HG03520 (cell line): ENCODE data around the gene PPP2R5E.
A peak's percentile ranks its signal among the peaks of the same experiment; 100 is the strongest.
"Not testable (repeated sequence)": the region's sequence is repeated elsewhere in the genome, so short reads cannot be mapped to it uniquely, and the experiment has no call there.

Source experiments
- ATAC-seq: cut with Tn5 transposase; IDR thresholded peaks from one replicate; pipeline ENCODE4 v1.9.1; 2021; ENCODE audit warnings: mild to moderate bottlenecking, moderate library complexity; ENCODE audit not compliant: unreplicated experiment

PPP2R5E gene

DNA sequence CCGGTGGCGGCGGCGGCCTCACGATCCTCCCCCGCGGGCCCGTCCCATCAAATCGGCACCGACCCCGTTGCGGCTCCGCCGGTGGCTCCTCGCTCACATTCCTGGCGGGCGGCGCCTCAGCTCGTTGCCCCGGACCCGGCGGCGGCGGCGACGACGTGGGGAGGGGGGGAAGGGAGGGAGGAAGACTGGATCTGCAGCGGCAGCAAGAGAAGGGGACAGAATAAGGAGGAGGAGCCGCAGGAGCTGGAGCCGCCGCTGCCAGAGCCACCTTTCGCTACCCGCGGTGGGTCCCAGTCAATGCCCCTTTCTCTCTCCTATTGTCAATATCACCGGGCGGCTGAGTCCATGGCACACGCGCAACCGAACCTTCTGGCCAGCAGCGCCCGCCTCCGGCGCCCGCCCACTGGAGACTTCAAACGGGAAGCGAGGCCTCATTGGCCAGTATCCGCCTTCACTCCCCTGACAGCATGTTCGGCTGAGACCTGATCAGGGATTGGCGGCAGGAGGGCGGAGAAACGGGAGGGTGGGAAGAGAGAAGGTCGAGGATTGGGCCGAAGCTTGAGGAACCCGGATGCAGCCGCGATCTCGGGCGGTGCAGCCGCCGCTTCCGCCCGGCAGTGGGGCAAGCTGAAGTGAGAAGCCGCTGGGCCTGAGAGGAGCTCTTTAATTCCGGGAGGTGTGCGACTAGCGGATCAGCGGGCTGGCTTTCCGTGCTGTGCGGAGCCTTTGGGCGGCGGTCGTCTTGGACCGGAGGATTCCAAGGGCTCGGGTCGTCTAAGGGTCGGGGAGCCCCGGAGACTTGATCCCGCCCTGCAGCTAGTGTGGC lies at the start of gene PPP2R5E:
Gene PPP2R5E, minus strand, starts transcription at position 378 of the 826 bp plus-strand sequence. CDS start 3,692 bp downstream, outside the sequence.
- peak; percentile 93 for ATAC-seq

DNA sequence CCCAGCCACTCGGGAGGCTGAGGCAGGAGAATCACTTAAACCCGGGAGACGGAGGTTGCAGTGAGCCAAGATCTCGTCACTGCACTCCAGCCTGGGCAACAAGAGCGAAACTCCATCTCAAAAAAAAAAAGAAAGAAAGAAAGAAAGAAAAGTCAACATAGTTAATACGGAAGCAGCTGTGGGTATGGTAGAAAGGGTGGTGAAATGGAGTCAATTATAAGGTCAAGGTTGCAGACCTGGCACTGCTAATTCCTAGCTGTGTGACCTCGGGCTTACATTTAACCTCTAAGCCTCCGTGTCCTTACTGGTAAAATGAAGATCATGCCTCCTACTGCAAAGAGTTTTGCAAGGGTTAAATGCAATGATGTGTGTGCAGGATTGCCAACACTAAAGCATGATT lies 39.9 kb upstream of the PPP2R5E start:
- ATAC-seq = not testable (repeated sequence)

- no peak for ATAC-seq
Observed at GRCh38 chr14:63581491-63581890, 38.3 kb upstream of the PPP2R5E start.

DNA sequence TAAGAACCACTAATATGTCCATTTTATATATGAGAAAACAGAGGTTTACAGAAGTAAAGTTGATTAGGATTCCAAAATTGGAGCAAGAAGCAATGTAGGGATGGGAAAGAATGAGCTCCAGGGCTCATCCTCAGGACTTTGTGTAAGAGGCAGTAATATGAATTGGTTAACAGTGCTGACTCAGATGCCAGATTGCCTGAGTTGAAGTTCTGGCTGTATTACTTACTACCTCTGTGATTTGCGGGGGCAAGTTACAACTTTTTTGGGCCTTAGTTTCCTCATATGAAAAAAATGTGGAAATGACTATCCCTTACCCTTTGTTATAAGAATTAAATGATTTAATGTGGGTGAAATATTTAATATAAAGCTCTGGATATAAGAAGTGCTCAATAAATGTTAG lies 35.1 kb upstream of the PPP2R5E start:
- ATAC-seq = no peak

DNA sequence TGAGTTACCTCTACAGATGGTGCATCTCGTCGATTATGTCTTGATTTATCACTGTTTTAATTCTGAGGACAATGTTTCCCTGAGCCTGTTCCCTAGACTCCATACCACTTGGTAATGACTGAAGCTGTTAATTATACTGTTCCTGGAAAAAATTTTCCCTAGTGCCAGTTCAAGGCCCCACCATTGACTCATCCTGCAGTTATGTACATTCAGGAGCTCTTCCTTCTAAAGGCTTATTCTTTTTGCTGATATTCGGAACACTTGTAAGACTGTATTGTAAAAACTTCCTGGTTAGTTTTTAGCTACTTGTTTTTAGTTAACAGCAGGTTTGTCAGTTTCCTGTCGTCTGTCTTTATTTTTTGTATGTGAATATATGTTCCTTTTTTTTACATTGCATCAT lies 30.4 kb upstream of the PPP2R5E start:
- ATAC-seq = no peak

- ATAC-seq = no peak
Observed at GRCh38 chr14:63565448-63565847, 22.3 kb upstream of the PPP2R5E start.

DNA sequence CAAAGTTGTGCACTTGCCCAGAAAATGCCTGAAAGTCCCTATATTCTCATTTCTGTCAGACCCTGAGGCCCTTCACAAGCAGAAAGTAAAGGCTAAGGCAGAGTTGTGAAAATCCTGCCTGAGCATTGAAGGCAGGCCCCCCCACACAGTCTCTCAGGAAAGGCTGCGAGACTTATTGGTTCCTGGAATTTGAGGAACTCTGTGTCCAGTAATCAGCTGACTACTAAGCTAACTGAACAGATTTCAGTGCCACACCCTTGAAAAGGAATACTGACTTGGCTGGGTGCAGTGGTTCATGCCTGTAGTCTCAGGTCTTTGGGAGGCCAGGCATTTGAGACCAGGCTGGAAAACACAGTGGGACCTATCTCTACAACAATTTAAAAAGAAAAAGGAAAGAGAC lies 21.1 kb upstream of the PPP2R5E start:
- no peak for ATAC-seq

DNA sequence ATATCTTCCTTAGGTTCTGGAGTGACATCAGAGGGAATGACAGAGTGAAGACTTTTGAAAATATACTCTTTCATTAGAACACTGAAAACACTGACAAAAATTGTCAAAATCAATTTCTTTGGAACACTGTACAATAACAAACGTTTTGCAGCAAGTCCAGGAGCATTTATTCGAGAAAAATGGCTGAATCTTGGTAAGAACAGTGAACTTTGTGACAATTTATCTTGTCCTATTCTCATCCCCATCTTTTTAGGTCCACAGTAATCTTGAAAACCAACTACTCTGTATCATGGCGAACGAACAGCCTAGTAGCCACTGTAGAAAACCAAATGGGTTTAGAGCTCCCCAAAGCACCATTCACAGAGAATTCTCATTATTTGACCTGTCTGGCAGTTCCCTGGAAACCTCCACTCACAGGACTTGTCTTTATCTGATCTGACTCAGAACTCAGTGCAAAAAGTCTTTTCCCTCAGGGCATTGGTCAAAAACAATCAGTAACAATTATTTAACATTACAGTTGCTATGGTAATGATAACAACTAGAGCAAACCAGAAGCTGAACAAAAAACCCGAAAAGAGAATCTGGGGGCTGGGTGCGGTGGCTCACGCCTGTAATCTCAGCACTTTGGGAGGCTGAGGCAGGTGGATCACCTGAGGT lies 20.3 kb upstream of the PPP2R5E start:
- ATAC-seq = no peak

GRCh38 chr14:63562405-63562804 lies 19.2 kb upstream of the PPP2R5E start:
- no peak for ATAC-seq

- ATAC-seq = no peak
Observed at GRCh38 chr14:63555572-63555971, 12.4 kb upstream of the PPP2R5E start.

DNA sequence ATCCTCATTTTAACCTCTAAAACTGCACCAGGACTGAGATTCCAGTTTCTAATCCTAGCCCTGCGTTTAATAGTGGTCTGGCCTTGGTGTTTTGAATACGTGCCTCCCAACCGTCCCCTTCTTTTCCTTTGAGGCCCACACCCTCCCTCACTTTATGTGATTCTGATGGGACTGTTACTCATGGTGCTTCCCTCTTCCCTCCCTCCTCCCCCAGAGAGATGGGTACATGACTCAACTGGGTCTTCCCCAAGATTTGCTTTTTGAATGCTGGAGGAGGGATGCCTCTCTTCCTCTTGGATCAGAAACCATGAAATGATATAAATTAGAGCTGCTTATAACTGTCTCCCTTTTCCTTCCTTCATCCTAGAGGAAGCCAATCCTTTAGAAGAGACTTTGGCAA lies 8.2 kb upstream of the PPP2R5E start:
- ATAC-seq = no peak

GRCh38 chr14:63547798-63548335 lies 4.7 kb upstream of the PPP2R5E start:
- no peak for ATAC-seq

DNA sequence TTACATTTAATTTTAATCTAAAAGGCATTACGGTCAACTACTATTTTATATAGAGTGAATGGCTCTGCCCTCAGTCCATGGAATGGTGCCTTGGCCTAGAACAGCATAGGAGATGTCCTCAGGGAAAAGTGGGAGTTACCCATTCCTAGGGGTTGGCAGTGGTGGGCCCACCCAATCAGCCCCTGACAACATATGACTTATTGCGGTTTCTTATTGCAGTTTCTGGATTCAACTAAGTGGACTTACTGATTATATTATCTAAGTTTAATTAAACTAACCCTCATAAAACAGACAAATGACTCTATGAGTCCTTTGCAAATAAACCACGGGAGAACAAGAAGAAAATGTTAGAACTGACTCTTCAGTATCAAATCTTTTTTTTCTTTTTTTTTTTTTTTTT lies 2.3 kb upstream of the PPP2R5E start:
- no peak for ATAC-seq

- no peak for ATAC-seq
Observed at GRCh38 chr14:63544591-63545299, 1.6 kb upstream of the PPP2R5E start.

DNA sequence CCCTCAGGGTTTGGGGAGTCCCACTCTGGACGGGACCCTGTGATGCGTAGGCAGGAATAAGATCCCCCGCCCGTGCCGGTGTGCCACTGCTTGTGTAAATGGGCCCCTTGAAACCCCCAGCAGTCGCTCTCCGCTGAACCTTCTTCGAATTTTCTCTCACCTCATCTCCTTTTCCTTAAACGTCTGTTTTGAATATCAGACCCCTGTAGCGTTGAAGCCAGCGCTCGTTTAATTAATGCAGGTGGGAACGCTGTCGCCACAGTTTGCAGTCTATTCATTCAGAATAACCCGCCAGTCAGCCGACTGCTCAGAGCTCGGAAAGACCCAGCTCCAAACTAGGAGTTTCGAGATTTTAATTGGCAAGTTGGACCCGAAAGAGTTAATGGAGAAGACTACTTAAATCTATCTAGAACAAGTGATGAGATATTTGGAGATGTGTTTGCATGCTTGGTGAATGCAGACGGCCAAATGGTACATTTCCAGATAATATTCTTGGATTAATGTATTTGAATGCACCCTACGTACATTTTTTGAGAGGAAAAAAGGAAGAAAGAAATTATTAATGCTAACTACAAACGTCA lies 739 bp upstream of the PPP2R5E start:
- no peak for ATAC-seq

GRCh38 chr14:63542231-63542999 lies 762 bp downstream of the PPP2R5E start:
- ATAC-seq = peak; percentile 9

DNA sequence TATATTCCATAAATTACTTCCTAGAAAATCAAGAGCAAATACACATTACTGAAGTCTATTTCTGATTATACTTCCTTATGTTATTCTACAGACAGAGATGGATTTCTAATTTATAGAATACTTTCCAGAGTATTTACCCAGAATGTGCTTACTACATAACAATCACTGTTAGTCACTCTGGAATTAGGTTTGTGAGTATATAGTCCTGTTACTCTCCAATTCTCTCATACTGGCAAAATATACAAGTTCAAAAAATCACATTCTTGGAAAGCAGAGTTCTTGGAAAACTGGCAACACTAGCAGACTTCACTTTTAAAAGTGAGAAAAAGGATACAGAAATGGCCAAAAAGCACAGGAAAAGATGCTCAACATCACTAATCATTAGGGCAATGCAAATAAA lies 7.3 kb downstream of the PPP2R5E start:
- ATAC-seq = no peak

GRCh38 chr14:63533474-63533873 lies 9.7 kb downstream of the PPP2R5E start:
- ATAC-seq = no peak

- ATAC-seq = no peak
Observed at GRCh38 chr14:63524537-63525155, 18.5 kb downstream of the PPP2R5E start.
